GM19239 (cell line): ENCODE results near the gene ZFP64.
"Not testable (repeated sequence)": the region's sequence is repeated elsewhere in the genome, so short reads cannot be mapped to it uniquely, and the experiment has no call there.

Experiments
- DNase-seq: peaks from one replicate; pipeline ENCODE4 v3.0.0; 2011; ENCODE audit warnings: low spot score; ENCODE audit not compliant: insufficient read length
- FAIRE-seq: peaks from 2 replicates; lab custom pipeline; 2011; peaks lifted over from hg19 to GRCh38; lab: Jason Lieb, UNC

Gene ZFP64

DNA sequence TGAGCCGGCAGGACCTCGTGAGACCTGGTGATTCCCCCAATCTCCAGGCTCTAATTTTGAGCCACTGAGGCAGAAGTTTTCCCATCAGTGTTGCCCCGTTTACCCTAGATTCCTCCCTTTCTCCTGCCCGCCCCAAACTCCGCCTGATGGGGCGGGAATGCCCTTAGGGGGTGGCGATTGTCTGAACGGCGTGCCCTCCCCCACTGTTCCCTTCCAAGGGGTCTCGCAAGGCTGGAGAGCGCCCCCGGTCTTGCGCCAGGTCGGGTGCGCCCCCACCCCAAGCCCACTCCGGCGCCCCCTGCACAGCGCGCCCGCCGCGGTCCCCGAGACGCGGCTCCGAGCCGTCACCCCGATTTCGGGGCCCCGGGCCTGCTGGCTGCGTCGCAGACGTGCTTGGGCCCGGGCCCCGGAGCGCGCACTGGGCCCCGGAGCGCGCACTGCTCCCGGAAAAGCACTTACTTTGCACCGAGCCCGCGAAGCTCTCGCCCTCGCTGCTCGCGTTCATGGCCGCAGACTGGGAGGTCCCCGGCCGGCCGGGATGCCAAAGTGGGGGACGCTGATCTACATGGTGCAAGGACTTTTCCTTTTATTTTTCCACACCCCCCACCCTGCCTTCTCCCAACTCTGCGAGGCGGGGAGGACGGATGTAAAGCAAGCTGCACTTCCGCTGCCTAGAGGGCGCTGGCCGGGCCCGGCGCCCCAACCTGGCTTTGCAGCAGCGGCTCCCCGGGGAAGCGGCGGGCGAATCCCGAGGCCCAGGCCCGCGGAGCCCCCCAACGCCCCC lies at the start of gene ZFP64:
Gene ZFP64, minus strand, starts transcription at position 648 of the 784 bp plus-strand sequence. Its CDS starts 143 bp downstream, at position 505.
- no peak for FAIRE-seq
- DNase-seq: peak; percentile 64

- DNase-seq (no peak), FAIRE-seq (no peak)
Measured at GRCh38 chr20:52240802-52241201, 49.2 kb upstream of the ZFP64 start.

GRCh38 chr20:52239102-52239501 lies 47.5 kb upstream of the ZFP64 start:
- DNase-seq (no peak), FAIRE-seq (no peak)

DNA sequence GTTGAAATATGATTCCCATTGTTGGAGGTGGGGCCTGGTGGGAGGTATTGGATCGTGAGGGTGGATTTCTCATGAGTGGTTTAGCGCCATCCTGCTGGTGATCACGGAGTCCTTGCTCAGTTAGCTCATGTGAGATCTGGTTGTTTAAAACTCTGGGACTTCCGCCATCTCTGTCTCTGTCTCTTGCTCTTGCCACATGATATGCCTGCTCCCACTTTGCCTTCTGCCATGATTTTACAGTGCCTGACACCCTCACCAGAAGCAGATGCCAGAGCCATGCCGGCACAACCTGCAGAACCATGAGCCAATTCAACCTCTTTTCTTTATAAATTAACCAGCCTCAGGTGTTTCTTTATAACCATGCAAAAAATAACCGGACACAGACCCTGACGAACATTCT lies 44.7 kb upstream of the ZFP64 start:
- DNase-seq: no peak
- no peak for FAIRE-seq

- no peak for DNase-seq
Measured at GRCh38 chr20:52235129-52235528, 43.5 kb upstream of the ZFP64 start.

DNA sequence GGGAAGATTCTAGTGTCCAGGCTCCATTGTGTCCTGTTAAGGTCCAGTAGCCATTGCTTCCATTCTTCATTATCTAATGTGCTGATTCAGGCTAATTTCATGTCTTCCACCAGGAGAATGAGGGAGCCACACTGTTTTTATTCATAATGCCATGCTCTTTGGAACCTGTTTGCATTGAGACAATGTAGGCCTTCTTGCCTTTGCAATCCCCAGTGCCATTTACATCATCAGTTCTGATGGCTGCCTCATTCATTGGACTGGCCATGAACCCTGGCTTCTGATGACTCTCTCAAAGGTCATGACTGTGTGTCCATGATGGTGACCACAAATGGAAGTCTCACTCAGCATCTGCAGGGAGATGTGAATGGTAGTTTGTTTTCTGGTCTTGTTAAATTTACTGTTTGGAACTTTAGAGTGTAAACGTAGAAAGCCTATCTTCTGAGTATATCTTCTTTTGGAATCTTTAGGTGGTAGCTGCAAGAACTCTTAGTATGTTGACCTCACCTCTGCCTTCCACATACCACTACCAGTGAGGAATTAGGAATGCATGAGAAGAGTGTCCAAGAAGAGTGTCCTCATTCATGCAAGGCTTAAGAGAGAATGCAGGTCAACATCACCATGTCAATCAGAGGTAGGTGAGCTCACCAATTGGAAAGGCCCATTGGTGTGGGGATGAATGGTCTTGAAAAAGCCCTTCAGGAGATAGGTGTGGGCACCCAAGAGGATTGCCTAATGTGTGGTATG lies 42.9 kb upstream of the ZFP64 start:
- no peak for FAIRE-seq
- no peak for DNase-seq

More at GRCh38 chr20:52235129-52235528, 43.5 kb upstream of the ZFP64 start:
- FAIRE-seq: no peak

DNA sequence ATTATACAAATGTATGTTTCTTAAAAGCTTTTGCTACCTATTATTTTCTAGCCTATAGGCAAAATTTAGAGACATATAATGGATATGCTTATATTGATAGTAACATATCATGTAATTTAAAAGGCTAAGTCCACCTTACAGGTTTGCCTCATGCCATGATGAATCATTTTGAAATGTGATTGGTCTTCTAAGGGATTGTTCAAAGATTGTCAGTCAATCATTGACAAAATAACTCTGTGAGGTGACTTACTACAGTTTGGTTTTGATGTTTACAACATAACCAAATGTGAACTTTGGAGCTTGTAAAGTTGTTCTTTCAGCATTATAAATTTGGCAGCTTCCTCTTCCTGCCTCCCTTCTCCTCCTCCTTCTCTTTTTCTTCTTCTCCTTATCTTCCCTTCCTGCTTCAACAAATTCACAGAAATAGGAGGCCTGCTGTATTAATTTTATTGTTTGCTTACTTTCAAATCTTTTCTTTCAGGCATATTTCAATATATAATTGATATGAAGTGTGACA lies 39.7 kb upstream of the ZFP64 start:
- FAIRE-seq (no peak), DNase-seq (no peak)

GRCh38 chr20:52230409-52230808 lies 38.8 kb upstream of the ZFP64 start:
- FAIRE-seq (no peak), DNase-seq (no peak)

DNA sequence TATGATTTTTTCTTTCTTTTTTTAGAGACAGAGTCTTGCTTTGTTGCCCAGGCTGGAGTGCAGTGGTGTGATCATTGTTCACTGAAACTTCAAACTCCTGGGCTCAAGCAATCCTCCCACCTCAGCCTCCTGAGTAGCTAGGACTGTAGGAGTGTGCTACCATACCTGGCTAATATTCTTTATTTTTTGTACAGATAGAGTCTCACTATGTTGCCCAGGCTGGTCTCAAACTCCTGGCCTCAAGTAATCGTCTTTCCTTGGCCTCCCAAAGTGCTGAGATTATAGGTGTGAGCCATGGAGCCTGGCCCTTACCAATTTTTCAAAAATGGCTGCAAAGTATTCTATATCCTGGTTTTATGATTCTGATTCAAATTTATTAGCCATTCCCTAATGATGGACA lies 37.8 kb upstream of the ZFP64 start:
- DNase-seq, FAIRE-seq: not testable (repeated sequence)

- FAIRE-seq (no peak), DNase-seq (no peak)
Measured at GRCh38 chr20:52226370-52226769, 34.8 kb upstream of the ZFP64 start.

DNA sequence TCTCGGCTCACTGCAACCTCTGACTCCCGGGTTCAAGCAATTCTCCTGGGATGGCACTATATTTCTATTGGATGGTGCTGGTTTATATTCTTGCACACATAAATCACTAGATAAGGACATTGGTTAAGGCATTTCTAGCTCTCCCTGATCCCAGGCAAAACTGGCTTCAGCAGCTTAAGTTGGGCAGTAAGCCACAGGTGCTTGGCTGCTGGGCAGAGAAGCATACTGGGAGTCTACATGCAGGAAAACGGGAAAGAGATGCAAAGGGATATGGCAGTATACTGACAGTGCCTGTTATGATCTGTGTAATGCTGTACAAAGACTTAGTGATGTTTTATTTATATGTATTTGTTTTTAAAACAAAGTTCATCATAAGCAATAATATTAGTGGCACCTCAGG lies 33.3 kb upstream of the ZFP64 start:
- DNase-seq (no peak), FAIRE-seq (no peak)

- not testable (repeated sequence) for DNase-seq, FAIRE-seq
Measured at GRCh38 chr20:52221362-52221761, 29.8 kb upstream of the ZFP64 start.

DNA sequence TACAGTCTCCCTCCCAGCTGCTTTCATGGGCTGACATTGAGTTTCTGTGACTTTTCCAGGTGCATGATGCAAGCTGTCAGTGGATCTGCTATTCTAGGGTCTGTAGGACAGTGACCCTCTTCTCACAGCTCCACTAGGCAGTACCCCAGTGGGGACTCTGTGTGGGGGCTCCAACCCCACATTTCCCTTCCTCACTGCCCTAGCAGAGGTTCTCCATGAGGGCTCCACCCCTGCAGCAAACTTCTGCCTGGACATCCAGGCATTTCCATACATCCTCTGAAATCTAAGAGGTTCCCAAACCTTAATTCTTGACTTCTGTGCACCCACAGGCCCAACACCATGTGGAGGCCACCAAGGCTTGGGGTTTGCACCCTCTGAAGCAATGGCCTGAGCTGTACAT lies 29.3 kb upstream of the ZFP64 start:
- not testable (repeated sequence) for DNase-seq, FAIRE-seq

DNA sequence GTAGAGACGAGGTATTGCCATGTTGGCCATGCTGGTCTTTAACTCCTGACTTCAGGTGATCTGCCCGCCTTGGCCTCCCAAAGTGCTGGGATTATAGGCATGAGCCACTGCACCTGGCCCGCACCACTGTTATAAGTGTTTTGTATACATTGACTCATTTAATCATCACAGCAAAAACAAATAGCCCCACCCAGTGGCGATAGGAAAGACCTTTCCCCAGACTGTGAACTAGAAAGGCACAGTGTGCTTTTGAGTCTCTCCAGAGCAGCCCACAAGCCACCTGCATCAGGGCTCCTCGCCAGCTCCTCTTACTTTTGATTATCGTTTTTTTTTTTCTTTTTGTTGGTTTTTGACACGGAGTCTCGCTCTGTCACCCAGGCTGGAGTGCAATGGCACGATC lies 27.9 kb upstream of the ZFP64 start:
- FAIRE-seq: no peak

GRCh38 chr20:52217689-52218395 lies 26.3 kb upstream of the ZFP64 start:
- DNase-seq (no peak), FAIRE-seq (no peak)

More for the DNA sequence above, 27.9 kb upstream of the ZFP64 start:
- DNase-seq: no peak

DNA sequence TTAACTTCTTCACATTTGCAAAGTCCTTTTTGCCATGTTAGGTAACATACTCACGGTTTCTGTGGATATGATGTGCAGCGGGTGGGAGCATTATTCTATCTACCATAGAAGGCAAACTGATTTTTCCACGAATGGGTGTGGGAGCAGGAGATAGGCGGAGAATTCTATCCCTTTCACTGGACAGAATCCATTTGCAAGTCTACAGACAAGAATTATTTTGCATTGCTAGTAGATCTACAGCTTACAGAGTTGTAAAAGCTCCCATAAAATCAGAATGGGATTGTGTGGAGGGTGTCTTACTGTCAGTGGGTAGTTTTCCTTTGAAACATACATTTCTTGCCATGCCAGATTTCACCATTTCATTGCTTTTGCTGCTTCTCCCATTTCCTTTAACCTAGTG lies 22.4 kb upstream of the ZFP64 start:
- DNase-seq: no peak
- no peak for FAIRE-seq

- DNase-seq (no peak), FAIRE-seq (no peak)
Measured at GRCh38 chr20:52212943-52213342, 21.4 kb upstream of the ZFP64 start.

GRCh38 chr20:52210037-52210990 lies 18.7 kb upstream of the ZFP64 start:
- no peak for DNase-seq

DNA sequence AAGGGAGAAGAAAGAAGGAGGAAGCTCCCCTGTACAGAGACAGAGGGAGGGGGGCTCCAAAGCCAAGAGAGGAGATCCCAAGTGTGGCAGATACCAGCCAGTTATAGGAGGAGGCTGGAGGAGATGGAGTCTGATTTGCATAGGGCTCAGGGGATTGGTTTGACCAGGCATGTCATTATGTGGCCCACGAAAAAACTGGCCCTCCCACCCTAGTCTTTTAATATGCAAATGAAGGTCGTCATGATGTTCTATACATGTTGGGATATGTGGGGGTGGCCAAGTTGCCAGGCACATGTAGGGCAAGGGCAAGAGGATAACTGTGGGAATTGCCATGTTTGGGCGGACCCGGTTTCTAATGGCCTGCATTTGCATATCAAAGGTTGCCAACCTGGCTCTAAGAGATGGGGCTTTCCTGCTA lies 17.6 kb upstream of the ZFP64 start:
- FAIRE-seq (no peak), DNase-seq (no peak)

More at GRCh38 chr20:52210037-52210990, 18.7 kb upstream of the ZFP64 start:
- no peak for FAIRE-seq
